Activated CD8-positive, alpha-beta memory T cell treated with anti-CD3 and anti-CD28 coated beads for 48 hours (primary cell): ENCODE data around the gene ANKRD62.

Source experiments
- DNase-seq, 3 experiments: peaks; one replicate each; pipeline ENCODE4 v3.0.0-alpha.2; 2020; ENCODE audit warnings: low read depth in 2 of 3, low spot score in 2 of 3

The ANKRD62 gene

DNA sequence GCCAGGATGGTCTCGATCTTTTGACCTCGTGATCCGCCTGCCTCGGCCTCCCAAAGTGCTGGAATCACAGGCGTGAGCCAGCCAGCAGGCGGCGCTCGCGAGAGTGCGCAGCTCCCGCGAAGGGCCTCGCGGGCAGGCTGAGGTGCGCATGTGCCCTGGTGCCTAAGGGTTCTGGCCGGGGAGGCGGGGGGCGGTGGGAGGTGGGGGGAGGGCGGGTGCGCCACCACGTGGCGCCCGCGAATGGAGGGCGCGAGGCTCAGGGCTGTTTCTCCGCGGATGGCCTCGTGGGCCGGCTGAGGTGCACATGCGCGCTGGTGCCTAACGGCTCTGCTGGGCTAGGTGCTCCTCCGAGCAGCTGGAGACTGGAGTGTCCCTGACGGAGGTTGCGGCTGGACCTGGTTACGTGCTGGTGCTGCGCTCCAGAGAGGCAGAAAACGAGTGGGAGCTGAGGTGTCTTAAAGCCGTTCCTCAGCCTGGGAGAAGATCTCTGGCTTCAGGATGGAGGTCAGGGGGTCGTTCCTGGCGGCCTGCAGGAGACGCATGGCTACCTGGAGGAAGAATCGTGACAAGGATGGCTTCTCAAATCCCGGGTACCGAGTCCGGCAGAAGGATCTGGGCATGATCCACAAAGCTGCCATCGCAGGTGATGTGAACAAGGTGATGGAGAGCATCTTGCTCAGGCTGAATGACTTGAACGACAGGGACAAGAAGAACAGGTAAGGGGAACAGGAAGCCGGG lies at the start of gene ANKRD62:
TSS of gene ANKRD62 (plus strand) at position 324 of the 738 bp plus-strand sequence. CDS start at position 499, 175 bp downstream.
- DNase-seq = no peak

DNA sequence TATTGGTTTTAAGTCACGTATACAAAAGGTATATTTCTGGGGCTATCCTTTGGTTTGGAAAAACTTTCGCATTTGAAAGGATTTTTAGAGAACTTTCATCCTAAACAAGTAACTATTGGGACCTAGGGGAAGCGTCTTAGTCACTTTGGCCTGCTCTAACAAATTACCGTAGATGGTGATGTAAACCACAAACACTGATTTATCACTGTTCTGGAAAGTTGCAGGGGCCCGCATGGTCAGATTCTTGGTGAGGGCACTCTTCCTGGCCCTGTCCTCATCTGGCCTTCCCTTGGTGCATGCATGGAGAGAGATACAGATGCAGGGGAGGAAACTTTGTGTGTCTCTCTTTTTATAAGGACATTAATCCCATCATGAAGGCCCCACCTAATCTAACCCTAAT lies 49.1 kb upstream of the ANKRD62 start:
- DNase-seq = no peak

DNA sequence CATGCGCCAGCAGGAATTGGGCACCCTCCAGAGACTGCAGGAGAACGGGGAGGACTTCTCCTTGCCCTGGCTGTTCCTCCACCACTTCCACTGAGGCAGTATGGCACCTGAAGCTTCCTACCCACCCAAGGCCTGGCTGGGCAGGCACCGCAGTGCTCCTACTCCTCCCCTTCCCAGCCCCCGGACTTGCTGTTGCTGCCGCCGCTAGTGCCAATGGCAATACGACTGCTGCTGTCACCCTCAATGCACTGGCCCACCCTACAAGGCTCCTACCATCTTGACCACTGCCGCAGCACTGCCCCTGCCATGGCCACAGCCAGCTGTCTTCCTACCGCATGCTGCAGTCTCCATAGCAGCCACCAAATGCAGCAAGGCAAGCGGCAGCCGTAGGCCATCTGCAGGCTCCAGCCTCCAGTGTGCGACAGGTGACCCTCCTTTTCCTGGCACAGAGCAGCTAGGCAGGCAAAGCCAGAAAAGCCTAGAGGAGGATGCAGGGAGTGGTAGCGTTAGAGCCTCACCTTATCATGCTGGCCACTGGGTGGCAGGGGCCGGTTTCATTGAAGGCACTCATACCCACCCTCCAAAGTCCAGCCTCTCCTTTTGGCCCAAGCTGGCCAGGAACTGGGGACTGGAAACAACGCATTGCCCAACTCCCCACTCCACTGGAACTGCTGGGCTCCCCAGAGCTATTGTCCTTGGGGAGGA lies 47.4 kb upstream of the ANKRD62 start:
- DNase-seq = no peak

DNA sequence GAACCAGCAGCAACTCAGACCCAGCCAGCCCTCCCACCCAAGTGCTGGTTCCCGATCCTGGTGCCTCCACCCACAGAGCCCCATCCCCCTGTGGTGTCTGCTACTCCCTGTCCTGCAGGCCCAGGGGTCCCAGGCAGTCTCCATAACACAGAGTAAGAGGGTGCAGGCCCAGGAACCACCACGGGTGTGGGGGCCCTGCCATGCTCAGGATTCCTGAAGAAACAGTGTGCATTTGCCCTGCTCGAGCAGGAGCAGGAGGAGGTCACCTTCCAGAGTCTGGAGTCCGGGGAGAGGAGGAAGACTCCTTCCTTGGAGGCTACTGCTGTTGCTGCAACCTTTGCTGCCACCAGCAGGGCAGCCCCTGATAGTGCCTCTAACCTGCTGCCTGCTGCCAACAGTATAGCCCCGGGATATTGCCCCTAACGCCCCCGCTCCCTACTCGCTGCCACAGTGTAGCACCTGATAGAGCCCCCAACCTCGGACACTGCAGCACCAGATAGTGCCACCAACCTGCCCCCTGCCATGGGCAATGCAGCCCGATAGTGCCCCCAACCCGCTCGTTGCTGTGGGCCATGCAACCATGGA lies 46.8 kb upstream of the ANKRD62 start:
- no peak for DNase-seq

DNA sequence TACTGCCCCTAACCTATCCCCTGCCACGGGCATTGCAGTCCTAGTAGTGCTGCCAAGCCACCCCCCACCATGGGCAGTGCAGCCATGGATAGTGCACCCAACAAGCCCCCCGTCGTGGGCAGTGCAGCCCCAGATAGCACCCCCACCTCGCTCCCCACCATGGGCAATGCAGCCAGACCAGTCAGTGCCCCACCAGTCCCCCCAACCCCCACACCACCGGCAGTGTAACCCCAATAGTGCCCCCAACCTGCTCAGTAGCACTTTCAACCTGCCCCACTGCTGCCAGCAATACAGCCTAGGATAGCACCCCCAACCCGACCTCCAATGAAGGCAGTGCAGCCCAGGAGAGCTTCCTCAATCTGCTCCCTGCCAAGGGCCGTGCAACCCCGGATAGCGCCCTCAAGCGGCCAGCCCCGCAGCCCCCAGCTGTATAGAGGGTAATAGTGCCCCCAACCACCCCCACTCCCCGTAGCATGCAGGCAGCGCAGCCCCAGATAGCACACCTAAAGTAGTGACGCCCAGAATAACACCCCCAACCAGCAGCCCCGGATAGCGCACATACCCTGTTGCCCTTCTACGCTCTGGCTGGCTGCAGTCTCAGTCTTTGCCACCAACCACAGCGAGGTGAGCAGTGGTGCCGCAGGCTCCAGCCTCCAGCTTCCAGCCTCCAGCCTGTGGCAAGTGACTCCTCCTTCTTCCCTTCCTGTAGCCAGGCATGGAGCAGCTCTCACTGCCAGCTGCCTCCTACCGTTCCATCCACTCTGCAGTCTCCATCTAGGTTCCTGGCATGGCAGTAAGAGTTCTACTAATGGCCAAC lies 45.4 kb upstream of the ANKRD62 start:
- no peak for DNase-seq

DNA sequence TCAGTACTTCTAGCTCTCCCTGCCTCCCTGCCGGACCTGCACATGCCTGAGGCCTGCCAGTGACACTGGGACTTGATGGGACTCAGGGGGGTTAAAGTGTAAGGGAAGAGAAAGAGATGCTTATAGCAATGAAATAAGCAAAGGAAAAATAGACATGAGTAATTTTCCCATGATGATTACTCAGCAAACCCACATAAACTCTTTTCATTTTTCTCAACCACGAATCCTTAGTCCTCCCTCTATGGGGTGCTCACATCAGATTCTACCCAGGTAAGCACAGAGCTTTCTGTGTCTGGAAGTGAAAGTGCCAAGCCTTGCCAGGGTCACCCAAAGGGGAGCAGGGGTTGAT lies 44.8 kb upstream of the ANKRD62 start:
- DNase-seq = no peak

DNA sequence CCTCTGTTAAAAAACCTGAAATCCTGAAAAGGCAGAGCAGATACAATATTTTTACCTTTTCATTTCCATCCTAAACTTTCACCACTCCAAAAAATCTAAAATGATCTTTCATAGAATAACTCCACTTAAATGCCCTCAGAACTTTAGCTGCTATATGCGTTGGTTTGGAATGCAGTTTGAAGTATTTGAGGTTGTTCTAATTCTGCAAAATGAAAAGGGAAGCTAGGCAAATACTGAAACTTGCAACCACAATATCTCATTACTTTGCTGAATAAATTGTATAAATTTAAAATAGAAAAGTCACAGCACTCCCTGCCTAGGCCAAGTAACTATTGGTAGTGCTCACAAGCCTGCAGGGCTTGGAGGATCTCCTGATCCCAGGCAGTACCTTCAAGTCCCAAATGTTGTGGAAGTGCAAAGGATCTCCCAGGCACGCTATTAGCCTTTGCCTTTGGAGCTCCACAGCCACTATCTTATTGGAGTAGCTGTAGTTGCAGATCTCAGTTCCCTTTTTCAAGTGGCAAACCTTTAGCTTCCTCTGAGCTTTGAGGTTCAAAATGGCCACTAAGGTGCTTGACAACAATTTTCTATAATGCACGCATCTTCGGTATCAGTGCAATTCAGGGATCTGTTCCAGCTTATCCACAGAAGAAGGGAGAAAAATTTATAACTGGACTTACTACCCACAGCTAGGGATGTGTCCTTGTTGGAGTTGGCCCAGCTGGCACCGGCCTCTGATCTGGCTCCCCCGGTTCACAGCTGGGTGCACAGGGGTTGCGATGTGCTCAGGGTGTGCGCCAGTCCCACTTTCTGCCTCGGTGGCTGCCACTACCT lies 43.4 kb upstream of the ANKRD62 start:
- DNase-seq = no peak

DNA sequence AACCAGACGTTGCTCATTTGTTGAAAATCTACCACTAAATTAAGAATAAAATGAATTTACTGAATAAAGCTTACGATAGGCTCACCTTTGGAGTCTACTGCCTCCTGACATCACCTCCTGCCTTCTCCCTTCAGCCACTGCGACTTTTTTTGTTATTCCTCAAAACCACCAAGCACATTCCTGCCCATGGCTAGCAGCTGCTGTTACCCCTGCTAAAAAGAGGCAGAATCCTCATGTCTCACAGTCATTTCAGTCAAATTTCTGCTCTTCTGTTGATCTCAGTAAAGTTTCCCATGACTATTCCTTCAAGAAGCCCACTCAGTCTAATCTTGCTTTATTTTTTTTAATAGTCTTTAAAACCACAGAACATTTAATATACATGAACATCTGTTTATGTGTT lies 40.8 kb upstream of the ANKRD62 start:
- no peak for DNase-seq

DNA sequence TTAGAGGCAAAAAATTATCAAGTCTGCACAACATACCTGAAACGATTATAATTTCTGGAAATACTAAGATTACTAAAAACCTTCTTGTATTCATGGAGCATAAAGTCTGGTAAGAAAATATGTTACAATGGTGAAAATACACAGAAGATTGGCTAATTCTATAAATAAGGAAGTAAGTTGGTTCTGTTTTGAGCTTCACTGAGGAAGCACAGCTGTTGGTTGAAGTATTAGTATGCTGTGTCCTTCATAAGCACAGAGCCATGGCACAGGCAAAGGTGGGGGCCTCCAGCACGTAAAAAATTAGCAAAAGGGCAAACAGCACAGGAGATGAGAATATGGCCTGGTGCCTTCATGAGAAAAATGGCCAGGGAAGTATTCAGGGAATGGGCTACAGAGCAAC lies 40.4 kb upstream of the ANKRD62 start:
- DNase-seq = no peak

DNA sequence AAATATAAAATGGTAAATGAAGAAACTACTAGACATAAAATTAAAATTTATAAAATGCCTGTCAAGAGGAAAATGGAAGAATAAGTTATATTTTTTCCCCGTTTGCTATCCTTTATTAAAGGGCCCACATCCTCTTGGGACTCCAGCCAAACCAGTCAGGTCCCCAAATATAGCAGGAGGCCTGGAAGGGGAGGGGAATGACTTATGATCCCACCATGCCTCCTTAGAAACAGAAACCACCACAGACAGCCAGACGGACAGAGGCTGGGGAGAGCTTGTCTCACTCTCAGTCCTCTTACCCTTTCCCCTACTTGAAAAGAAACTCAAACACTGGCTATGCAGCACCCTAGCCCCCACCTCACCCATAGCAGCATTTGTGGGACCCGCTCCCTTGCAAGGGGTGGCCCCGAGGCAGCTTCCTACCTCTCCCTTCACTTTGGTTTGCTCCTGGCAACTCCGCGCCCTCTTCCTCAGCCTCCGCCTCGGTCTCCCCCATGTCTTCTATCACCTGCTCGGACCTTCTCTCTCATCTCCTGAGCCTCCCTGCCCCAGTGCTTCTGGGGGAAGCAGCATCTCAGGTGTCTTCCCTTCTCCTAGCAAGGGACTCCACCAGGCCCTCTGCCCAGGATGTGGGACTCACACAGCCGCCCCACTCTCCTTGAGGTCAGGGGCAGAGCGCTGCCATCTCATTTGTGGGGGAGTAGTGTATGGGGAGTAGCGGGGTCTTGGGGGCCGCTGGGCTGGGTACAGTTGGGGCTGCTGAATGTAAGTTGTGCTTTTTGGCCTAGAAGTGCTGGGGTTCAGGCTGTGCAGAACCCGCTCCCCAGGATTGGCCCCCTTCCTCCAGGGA lies 37.4 kb upstream of the ANKRD62 start:
- DNase-seq = no peak

DNA sequence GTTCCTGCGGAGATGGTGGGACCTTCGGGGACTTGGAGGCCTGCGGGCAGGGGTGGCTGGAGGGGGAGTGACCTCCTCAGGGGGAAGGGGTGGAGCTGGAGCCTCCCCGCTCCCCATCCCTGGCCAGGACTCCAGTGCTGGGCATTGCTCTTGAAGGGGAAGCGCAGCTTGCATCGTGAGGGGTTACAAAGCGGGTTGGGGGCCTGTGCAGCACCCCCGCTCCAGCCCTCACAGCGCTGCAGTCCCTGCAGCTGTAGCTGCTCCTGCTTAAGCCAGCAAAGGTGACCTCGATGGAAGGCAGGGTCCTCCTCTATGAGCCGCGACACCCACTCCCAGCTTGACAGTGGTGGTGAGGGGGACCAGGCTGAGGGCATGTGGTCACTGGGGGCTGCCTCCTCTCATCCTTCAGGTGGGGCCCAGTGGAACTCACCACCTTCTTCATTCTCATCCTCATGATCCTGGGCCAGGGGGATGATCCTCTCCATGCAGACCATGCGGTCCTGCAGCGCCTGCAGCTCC lies 36.7 kb upstream of the ANKRD62 start:
- DNase-seq = no peak

DNA sequence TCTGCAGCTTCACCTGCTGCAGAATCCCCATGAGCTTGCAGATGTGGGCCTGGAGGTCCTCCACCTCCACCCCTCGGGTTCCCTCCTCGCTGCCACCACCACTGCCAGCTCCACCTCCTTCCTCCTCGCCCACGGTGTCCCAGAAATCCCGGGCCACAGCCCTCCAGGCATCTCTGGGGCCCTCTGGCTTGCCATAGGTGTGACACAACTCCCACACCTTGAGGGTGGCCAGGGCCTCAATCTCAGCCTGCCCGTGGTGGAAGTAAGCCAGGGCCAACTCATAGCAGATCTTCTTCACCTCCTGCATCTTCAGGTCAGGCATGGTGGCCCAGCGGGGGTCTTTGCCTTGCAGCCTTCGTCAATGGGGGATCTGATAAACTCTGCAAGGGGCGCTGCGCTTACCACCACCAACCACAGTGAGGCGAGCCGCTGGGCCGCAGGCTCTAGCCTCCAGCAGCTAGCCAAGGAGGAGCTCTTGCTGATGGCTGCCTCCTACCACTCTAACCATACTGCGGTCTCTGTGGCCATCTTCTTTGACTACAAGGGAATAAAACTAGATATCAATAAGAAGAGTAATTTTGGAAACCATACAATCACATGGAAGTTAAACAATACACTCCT lies 36.1 kb upstream of the ANKRD62 start:
- no peak for DNase-seq

DNA sequence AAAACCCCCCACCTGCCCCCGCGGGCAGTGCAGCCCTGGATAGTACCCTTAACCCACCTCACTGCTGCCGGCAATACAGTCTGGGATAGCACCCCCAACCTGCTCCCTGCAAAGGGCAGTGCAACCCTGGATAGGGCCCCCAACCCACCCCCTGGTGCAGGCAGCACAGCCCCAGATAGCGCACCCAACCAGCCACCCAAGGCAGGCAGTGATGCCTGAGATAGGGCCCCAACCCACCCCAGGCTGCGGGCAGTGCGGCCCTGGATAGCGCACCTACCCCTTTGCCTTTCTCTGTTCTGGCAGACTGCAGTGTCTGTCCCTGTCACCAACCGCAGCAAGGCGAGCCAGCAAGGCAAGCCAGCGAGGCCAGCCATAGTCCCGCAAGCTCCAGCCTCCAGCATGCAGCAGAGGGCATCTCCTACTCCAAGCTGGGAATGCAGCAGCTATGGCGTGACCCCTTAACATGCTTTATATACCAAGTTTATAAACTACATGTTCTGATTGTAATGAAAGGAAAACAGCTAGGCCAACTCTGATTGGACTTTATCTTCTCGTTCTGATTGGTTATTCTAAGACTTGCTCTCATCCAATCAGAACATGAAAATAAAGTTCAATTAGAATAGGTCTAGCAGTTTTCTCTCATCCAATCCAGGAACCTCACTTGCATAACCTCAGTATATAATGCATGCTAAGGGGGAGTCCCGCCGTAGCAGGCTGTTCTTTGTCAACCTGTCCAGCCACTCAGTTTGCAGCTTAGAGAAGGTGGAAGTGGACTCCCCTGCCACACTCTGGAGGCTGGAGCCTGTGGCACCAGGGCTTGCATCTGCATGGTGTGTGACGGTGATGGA lies 34.1 kb upstream of the ANKRD62 start:
- DNase-seq = no peak

DNA sequence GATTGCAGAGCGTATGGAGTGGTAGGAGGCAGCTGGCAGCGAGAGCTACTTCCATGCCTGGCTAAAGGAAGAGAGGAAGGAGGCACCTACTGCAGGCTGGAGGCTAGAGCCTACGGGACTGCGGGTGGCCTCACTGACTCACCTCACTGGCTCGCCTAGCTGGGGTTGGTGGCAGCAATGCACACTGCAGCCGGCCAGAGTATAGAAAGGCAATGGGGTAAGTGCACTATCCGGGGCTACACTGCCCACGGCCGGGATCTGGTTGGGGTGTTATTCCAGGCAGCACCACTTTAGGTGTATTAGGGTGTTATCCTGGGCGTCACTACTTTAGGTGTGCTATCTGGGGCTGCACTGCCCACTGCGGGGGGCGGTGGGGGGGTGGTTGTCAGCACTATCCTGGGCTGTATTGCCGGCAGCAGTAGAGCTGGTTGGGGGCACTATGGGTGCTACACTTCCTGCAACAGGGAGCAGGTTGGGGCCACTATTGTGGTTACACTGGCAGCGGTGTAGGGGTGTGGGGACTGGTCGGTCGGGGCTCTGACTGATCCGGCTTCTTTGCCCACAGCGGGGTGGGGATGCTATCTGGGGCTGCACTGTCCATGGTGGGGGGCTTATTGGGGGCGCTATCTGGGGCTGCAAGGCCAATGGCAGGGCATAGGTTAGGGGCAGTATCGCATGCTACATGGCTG lies 33.3 kb upstream of the ANKRD62 start:
- DNase-seq = no peak

DNA sequence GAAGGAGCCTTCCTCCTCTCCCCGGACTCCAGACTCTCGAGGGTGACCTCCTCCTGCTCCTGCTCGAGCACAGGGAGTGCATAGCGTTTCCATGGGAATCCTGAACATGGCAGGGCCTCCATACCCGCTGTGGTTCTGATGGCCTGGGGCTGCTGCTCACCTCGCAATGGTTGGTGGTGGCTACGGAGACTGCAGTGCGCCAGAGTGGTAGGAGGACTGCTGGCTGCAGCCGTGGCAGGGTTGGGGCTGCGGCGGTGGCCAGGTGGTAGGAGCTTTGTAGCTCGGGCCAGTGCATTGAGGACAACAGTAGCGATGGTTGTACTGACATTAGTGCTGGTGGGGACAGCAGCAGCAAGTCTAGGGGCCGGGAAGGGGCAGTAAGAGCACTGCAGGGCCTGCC lies 32.0 kb upstream of the ANKRD62 start:
- no peak for DNase-seq

DNA sequence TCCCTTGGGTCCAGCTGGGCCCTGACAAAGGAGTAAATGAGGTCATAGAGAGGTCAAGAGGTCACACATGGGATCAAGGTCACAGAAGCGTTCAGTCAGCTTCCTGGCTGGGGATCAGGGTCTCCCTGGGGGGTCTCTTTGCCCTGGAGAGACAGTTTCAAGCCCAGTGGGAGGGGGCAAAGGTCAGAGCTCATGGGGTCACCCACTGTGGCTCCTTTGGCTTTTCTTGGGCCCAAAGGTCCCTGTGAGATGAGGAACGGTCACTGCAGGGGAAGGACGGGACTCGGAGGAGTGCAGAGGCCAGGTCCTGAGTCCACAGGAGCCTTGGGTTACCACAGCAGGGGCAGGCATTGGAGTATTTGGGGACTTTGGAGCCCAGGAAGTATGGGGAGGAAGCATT lies 30.7 kb upstream of the ANKRD62 start:
- no peak for DNase-seq

DNA sequence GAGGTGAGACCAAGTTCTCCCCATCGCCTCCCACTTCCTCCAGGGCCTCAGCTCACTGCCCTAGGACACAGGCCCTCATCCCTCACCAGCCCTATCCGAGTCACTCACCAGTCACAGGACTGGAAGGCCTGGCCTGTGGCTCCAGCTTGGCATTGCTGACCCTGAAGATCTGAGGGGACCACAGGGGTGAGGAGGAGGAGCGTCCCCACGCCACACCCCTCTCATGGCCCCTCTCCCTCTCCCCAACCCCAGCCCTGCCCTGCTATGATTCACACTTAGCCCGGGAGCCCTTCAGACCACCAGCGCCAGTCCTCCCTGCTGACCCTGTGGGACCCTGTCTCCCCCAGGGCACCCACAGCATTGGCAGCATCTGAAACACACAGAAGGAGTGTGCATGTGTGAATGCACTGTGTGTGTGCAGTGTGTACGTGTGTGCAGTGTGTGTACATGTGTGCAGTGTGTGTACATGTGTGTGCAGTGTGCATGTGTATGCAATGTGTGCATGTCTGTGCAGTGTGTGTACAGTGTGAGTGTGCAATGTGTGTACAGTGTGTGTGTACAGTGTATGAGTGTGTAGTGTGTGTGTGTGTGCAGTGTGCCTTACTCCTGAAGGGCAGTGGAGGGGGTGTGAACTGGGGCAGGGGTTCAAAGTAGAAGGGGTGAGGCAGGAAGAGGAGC lies 29.4 kb upstream of the ANKRD62 start:
- no peak for DNase-seq
